Measurements from ENCODE around the gene XPO5. TPM values are rescaled to one million over a fixed set of nuclear protein-coding genes. Genes with fewer than 3 reads are reported as not detected.

The XPO5 gene
- total RNA-seq, 4 donors from 2014 or later: 22.2 to 58.6 (median 32.9) TPM

DNA sequence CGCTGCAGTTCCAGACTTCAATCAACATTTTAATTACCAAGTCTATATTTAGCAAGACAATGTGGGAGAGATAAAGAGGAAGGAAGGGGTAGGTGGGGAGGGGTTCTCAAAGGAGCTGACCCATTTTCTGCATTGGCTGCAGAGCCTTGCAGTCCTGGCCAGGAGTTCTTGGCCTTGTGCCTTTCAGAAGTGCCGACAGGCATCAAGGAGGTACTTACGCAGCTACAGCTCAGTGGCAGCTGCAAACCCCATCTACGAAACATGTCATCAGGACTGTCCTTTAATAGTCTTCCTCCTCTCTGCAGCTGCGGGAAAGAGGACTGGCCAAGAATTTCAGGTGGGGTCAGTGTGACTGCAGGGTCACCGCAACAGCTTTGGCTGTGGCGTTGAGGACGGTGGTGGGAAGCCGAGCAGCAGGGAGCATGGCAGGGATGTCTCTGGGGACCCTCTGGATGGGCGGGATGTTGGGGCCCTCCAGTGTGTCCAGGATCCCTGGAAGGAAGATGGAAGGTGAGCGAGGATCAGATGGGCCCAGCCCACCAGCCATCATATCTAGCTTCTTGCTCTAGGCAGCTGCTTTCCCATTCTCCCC is 63.9 kb downstream of the XPO5 start:
- H3K9me3 ChIP-seq: no peaks in the 10 kb centered on the region
- H3K4me1 ChIP-seq: peaks cover 25 to 34% of the 10 kb centered on the region in 2 donors
- H3K36me3 ChIP-seq: peaks cover 36 to 39% of the 10 kb centered on the region in 2 donors
- no peaks in the 10 kb centered on the region for H3K27me3 ChIP-seq
- intact Hi-C loops (cut with DNase I): no loop called here
- WGBS, 2 donors: 77 to 83% methylated on average over 11 of the region's 11 CpGs
- no peak for DNase-seq
- TF ChIP-seq, protein P1, sequence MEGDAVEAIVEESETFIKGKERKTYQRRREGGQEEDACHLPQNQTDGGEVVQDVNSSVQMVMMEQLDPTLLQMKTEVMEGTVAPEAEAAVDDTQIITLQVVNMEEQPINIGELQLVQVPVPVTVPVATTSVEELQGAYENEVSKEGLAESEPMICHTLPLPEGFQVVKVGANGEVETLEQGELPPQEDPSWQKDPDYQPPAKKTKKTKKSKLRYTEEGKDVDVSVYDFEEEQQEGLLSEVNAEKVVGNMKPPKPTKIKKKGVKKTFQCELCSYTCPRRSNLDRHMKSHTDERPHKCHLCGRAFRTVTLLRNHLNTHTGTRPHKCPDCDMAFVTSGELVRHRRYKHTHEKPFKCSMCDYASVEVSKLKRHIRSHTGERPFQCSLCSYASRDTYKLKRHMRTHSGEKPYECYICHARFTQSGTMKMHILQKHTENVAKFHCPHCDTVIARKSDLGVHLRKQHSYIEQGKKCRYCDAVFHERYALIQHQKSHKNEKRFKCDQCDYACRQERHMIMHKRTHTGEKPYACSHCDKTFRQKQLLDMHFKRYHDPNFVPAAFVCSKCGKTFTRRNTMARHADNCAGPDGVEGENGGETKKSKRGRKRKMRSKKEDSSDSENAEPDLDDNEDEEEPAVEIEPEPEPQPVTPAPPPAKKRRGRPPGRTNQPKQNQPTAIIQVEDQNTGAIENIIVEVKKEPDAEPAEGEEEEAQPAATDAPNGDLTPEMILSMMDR (IDR thresholded peaks at IDR 0.05): no peak
- TF ChIP-seq POLR2A (IDR thresholded peaks at IDR 0.05): no peak
- no peak overlapping the region for H3K4me3 ChIP-seq (replicated peaks in 1 of 3)
- H3K27ac ChIP-seq: no peak overlapping the region

DNA sequence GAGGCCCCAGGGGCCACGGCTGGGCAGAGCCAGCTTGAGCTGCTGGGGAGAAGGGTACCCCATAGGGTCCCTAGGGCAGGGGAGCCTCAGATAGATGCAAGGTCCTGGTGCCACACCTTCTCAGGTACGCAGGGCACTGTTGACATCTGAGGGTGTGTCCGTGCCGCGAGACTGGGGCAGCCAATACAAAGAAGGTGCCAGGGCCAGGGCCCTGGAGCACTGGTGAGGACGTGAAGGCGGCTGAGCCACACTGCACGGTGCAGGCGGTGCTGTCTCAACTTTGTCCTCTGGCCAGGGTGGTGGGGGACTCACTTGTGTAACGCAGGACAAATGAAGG is 65.0 kb downstream of the XPO5 start:
- Histone ChIP-seq H3K27me3 (no peaks in the 10 kb centered on the region), H3K9me3 (no peaks in the 10 kb centered on the region), H3K27ac (no peak overlapping the region), H3K4me1 (peaks cover 19 to 31% of the 10 kb centered on the region in 2 donors), H3K36me3 (peaks cover 36 to 39% of the 10 kb centered on the region in 2 donors), H3K4me3 (replicated peaks in 1 of 3) (no peak overlapping the region)
- intact Hi-C loops (cut with DNase I): no loop called here
- TF ChIP-seq, protein P1 (IDR thresholded peaks at IDR 0.05): no peak
- no peak for TF ChIP-seq POLR2A (IDR thresholded peaks at IDR 0.05)
- WGBS, 2 donors: 92 to 96% methylated on average over 5 to 9 of the region's 10 CpGs
- DNase-seq: no peak

DNA sequence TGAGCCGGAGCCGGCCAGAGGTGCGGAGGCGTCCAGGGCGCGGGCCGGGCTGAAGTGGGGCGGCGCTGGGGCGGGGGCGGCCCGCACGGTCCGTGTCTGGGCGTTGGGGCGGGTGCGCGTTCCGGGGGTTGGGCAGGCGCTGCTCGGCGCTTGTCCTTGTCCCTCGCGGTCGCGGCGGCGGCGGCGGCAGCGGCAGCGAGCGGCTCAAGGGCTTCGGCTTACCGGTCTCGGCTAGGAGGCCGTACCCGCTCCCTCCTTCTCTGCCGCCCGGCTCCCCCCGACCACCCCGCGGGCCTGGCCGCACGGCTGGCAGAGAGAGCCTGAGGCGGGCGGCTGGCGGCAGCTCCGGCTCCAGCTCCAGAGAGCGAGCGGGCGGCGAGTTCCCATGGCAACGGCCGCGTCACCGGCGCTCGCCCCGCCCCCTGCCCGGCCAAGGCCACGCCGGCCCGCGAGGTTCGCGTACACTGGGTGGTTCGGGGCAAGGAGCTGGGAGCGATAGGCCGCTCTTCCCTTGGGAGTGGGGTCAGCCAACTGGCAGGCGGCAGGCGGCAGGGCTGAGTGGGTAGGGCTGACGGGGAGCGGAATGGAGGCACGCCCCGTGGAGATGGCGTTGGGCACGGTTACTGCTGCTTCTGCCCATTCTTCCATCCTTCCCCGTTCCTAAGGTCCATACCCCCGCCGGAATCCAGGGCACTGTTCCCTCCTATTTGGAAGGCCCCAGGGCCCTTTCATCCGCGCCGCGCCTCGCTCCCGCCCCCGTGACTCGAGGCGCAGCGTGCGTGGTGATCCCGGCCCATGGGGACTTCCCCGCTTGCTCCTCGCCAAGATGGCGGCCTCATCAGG is 65.6 kb downstream of the XPO5 start, which contains the start of gene LRRC73:
Gene LRRC73, minus strand, starts transcription at position 363 of the 843 bp plus-strand sequence. CDS start 561 bp downstream, outside the sequence.
- H3K36me3 ChIP-seq: peaks cover 35 to 36% of the 10 kb centered on the region in 2 donors
- H3K4me1 ChIP-seq: peaks cover 13 to 25% of the 10 kb centered on the region in 2 donors
- intact Hi-C loops (cut with DNase I): loop anchor here (5.0 to 10.0 kb wide), 2 partner anchors 145 to 248 kb away; partner anchors contain the start of gene ZNF318
- no peaks in the 10 kb centered on the region for H3K9me3 ChIP-seq
- 16% methylated on average over 51 of the region's 96 CpGs; no CpG with 5 or more reads in 1 of the 2 donors for WGBS, 2 donors
- peak within 1 kb of the TSS in 1 of 3 donors; percentile 38 for H3K27ac ChIP-seq
- TF ChIP-seq, protein P1 (IDR thresholded peaks at IDR 0.05): no peak
- TF ChIP-seq POLR2A (IDR thresholded peaks at IDR 0.05): peak in 1 of 2 donors; percentile 69
- H3K4me3 ChIP-seq (replicated peaks in 1 of 3): peak within 1 kb of the TSS in 2 of 3 donors; percentile 10 to 68
- H3K27me3 ChIP-seq: no peaks in the 10 kb centered on the region
- DNase-seq: peak; percentile 86 to 89

DNA sequence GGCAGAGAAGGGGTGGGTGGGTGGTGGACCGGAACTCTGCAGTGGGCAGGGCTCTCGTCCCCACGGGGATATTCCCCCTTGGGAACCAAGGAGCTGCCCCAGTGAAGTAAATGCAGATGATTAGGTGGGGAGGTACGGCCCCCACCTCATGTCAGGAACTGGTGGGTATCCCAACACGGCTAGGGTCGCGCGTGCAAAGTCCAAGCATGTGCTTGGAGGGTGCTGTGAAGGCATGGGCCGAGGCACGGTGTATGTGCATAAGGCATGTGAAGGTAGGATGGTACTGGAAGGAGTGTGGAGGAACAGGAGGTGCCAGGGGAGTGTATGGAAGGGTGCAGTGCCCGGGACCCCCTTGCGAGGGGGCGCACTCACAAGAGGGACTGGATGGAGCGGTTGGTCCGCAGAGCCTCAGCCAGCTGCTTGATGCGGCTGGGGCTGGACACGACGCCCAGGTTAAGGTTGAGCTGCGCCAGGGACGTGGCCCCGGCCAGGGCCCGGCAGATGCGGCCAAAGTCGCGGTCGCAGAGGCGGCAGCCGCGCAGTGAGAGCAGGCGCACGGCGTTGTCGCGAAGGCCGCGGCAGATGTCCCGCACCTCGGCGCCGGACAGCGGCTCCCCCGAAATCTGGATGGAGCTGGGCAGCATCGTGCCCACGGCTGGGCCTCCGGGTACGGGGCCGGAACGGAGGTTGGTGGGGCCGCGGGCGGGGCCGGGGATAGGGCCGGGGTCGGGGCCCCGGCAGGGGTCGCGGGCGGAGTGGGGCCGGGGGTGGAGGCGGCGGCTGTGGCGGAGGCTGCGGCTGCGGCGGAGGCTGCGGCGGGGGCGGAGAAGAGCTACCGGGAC is 66.5 kb downstream of the XPO5 start:
- DNase-seq: peak; percentile 25 to 30
- intact Hi-C loops (cut with DNase I): loop anchor here (5.0 to 10.0 kb wide), 2 partner anchors 145 to 247 kb away; partner anchors contain the start of gene ZNF318
- Histone ChIP-seq H3K4me3 (replicated peaks in 1 of 3) (peak overlapping the region in 2 of 3 donors; percentile 10 to 68), H3K4me1 (peaks cover 11 to 17% of the 10 kb centered on the region in 2 donors), H3K9me3 (no peaks in the 10 kb centered on the region), H3K36me3 (peaks cover 35 to 38% of the 10 kb centered on the region in 2 donors), H3K27ac (no peak overlapping the region), H3K27me3 (no peaks in the 10 kb centered on the region)
- 15 to 33% methylated on average over 19 to 28 of the region's 69 CpGs for WGBS, 2 donors
- TF ChIP-seq, protein P1 (IDR thresholded peaks at IDR 0.05): no peak
- TF ChIP-seq POLR2A (IDR thresholded peaks at IDR 0.05): no peak
